Kidney (tissue), 14 donors: ENCODE results near the gene ATG16L2. TPM values are rescaled to one million over a fixed set of nuclear protein-coding genes. Genes with fewer than 3 reads are reported as not detected.

Experiments
- DNase-seq, 5 donors: peaks; one replicate each; pipeline ENCODE4 v3.0.0-alpha.2; 2013 to 2020
- FAIRE-seq: peaks from 2 replicates; lab custom pipeline; 2012; peaks lifted over from hg19 to GRCh38; lab: Jason Lieb, UNC
- H3K27ac ChIP-seq, 2 donors: one replicate each; pipeline ENCODE4 v1.7.0; 2013; ENCODE audit warnings: low read depth in 2 of 2, low read length in 2 of 2, inconsistent platforms in 1 of 2
- H3K27me3 ChIP-seq: one replicate; pipeline ENCODE4 v1.7.1; 2013; ENCODE audit warnings: low read length, inconsistent platforms; ENCODE audit not compliant: control insufficient read depth, insufficient read depth
- H3K36me3 ChIP-seq, 3 donors: one replicate each; pipeline versions ENCODE4 v1.7.0 to v1.7.1; 2013; ENCODE audit warnings: low read length in 3 of 3, control low read depth in 1 of 3, inconsistent platforms in 1 of 3; ENCODE audit not compliant: insufficient read depth in 3 of 3, control insufficient read depth in 2 of 3
- H3K4me1 ChIP-seq, 3 donors: one replicate each; pipeline versions ENCODE4 v1.7.0 to v1.7.1; 2013; ENCODE audit warnings: low read length in 3 of 3, inconsistent platforms in 1 of 3, low read depth in 1 of 3; ENCODE audit not compliant: control insufficient read depth in 2 of 3, insufficient read depth in 2 of 3
- H3K4me3 ChIP-seq, 3 donors: one replicate each; pipeline versions ENCODE4 v1.7.0 to v1.8.1; 2013; ENCODE audit warnings: low read length in 3 of 3, control low read depth in 1 of 3, inconsistent platforms in 1 of 3
- H3K9ac ChIP-seq, 3 donors: one replicate each; pipeline versions ENCODE4 v1.7.0 to v1.7.1; 2013; ENCODE audit warnings: low read length in 3 of 3, control low read depth in 1 of 3, inconsistent platforms in 1 of 3
- H3K9me3 ChIP-seq, 3 donors: one replicate each; pipeline versions ENCODE4 v1.7.0 to v1.7.1; 2013; ENCODE audit warnings: low read length in 3 of 3, control low read depth in 1 of 3, inconsistent platforms in 1 of 3; ENCODE audit not compliant: control insufficient read depth in 2 of 3, insufficient read depth in 1 of 3
- CTCF ChIP-seq: IDR thresholded peaks from 3 replicates; pipeline ENCODE4 v1.5.1; 2012; ENCODE audit warnings: mild to moderate bottlenecking, moderate library complexity, borderline replicate concordance; ENCODE audit not compliant: insufficient read depth; ENCODE audit errors: extremely low read depth
- intact Hi-C: fragments of 100-400 bp; cut with DNase I; formaldehyde crosslinking; loops from one replicate; pipeline ENCODE4 v1.11.1; 2022
- polyA plus RNA-seq: library from polyadenylated mRNA; stranded (reverse); fragments of 350-450 nt; fragmentation: Illumina TruSeq; extraction: RNeasy Lipid Tissue Mini Kit (QIAGEN cat#74804); gene quantifications from one replicate; pipeline ENCODE4 v1.2.3, GENCODE V29; 2014; ENCODE audit warnings: low read depth, low replicate concordance; ENCODE audit not compliant: insufficient read depth
- total RNA-seq: library from RNA; stranded (reverse); fragmentation: NEBNext Ultra II Directional; extraction: Animal tissue kit (Norgen Biotek cat#: 25700); gene quantifications from one replicate; pipeline ENCODE4 v1.2.1, GENCODE V29; 2021
- donor health status: control.
- donor health status: control.
- donor health status: control.
- donor health status: control.
- donor health status: control.
- donor health status: DM: yes; HTN: yes; CAD: no.
- donor health status: Normal renal cell carcinoma (clear cell type).

Gene ATG16L2
- total and polyA plus RNA-seq, 2 donors from 2014 or later, result 16.1 to 38.6 TPM

DNA sequence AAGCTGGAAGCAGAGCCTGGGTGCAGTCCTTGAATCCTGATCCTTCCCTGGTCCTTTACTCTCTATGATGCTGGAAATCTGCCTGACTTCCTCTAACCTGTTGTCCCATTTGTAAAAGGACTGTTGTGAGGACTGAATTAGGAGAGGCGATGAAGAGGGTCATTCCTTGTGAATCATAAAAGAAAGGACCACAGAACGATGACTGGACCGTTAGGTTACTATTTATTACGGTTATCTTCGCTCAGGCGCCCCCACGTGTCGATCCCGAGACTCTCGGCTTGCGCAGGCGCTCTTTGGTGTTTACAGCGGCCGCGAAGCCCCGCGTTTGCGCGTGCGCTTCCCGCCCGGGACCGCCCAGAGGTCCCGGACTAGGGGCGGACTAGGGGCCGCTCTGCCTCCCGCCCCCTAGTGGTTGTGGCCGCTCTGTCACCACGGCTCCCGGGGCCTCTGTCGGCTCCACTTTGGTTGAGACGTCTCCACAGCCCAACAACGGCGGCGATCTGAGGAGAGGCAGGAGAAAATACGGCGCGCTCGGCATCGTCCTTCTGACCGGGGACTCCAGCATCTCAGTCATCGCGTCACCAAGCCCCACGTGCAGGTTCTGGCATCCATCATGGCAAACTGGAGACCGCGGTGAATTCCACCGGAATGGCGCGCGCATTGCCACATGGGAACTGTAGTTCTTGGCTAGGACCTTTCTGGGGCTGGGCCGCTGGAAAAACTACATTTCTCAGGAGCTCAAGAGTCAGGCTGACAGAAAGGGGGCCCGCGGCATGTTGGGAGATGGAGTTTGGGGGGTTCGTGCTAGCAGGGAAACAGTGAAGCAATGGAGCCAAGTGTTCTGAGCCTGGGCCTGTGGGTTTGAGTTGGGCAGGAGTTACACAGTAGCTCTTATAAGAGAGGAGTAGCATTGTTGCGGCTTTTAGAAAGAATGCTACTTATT lies 20.5 kb upstream of the ATG16L2 start, which contains the start of gene STARD10:
TSS of gene STARD10 (minus strand) at position 623 of the 943 bp plus-strand sequence. CDS start 12,866 bp downstream, outside the sequence.
- Histone ChIP-seq H3K27me3 (no peaks in the 10 kb centered on the region), H3K27ac (peak within 1 kb of the TSS; percentile 94 to 97), H3K4me3 (peak within 1 kb of the TSS; percentile 78 to 89 (median 88)), H3K36me3 (no peaks in the 10 kb centered on the region), H3K4me1 (peaks cover 2 to 13% (median 12%) of the 10 kb centered on the region in 3 donors), H3K9ac (peak within 1 kb of the TSS; percentile 51 to 88 (median 83)), H3K9me3 (no peaks in the 10 kb centered on the region)
- intact Hi-C loops, result no loop called here
- peak; percentile 57 for TF ChIP-seq CTCF
- FAIRE-seq (no peak), DNase-seq (peak; percentile 97 to 99 (median 98))

GRCh38 chr11:72798361-72798760 lies 15.8 kb upstream of the ATG16L2 start:
- H3K4me3 ChIP-seq, result no peak overlapping the region
- no peaks in the 10 kb centered on the region for H3K27me3 ChIP-seq
- no peaks in the 10 kb centered on the region for H3K9me3 ChIP-seq
- intact Hi-C loops, result no loop called here
- no peaks in the 10 kb centered on the region for H3K36me3 ChIP-seq
- DNase-seq (no peak), FAIRE-seq (no peak)
- no peak overlapping the region for H3K27ac ChIP-seq
- H3K9ac ChIP-seq, result no peak overlapping the region
- peaks cover under 1 to 2% (median 2%) of the 10 kb centered on the region in 3 donors for H3K4me1 ChIP-seq
- no peak for TF ChIP-seq CTCF

- Histone ChIP-seq H3K27ac (no peak overlapping the region), H3K9me3 (no peaks in the 10 kb centered on the region), H3K4me3 (no peak overlapping the region), H3K9ac (no peak overlapping the region), H3K4me1 (peaks cover 0 to 2% (median 2%) of the 10 kb centered on the region in 3 donors), H3K27me3 (no peaks in the 10 kb centered on the region), H3K36me3 (no peaks in the 10 kb centered on the region)
- DNase-seq, result no peak
- FAIRE-seq, result no peak
- no peak for TF ChIP-seq CTCF
- intact Hi-C loops, result no loop called here
These were observed 14.8 kb upstream of the ATG16L2 start for GRCh38 chr11:72799441-72799840.
